Panc1 (cell line): ENCODE data around the gene GPR180. TPM values are rescaled to one million over a fixed set of nuclear protein-coding genes. Genes with fewer than 3 reads are reported as not detected.

Source experiments
- ATAC-seq: fragments of 200-7000 bp; cut with Tn5 transposase; 2 replicates; pipeline ENCODE4 v1.9.1; 2020; ENCODE audit warnings: mild to moderate bottlenecking, moderate library complexity
- BruUV-seq: library from RNA; stranded (reverse); fragments of 400-500 nt; replicated peaks from 2 replicates; lab custom pipeline; 2021; lab: Mats Ljungman, UMichigan
- CTCF ChIA-PET: fragments of 300-600 bp; sonication (Branson Sonifier 250); formaldehyde crosslinking; loops from one replicate; lab custom pipeline; 2022; ENCODE audit warnings: antibody characterized with exemption; lab: Charles Lee
- POLR2A ChIA-PET: fragments of 300-600 bp; sonication (Branson Sonifier 250); formaldehyde crosslinking; loops from one replicate; lab custom pipeline; 2022; ENCODE audit warnings: antibody characterized with exemption; lab: Charles Lee
- DNase-seq: peaks from one replicate; pipeline ENCODE4 v3.0.0-alpha.2; 2010; ENCODE audit warnings: low read depth, low spot score
- H3K27ac ChIP-seq: 2 replicates; pipeline ENCODE4 v1.5.1; 2011; ENCODE audit warnings: mild to moderate bottlenecking, low read length, inconsistent platforms
- H3K27me3 ChIP-seq: fragments of 200-500 bp; sonication (Bioruptor generic); 2 replicates; pipeline ENCODE4 v1.6.0; 2014; ENCODE audit warnings: low read length, inconsistent platforms; ENCODE audit not compliant: control insufficient read depth, insufficient read depth
- H3K36me3 ChIP-seq: fragments of 200-500 bp; sonication (Bioruptor generic); 2 replicates; pipeline ENCODE4 v1.5.1; 2014; ENCODE audit warnings: inconsistent platforms, mild to moderate bottlenecking, low read length, moderate library complexity; ENCODE audit not compliant: control insufficient read depth, insufficient read depth
- H3K4me1 ChIP-seq: 2 replicates; pipeline ENCODE4 v1.5.1; 2011; ENCODE audit warnings: inconsistent platforms, mild to moderate bottlenecking, low read length, moderate library complexity; ENCODE audit not compliant: control insufficient read depth, insufficient read depth
- H3K4me3 ChIP-seq, 2 experiments: 2 replicates each; pipeline ENCODE4 v1.5.1; 2011 to 2012; ENCODE audit warnings: low read depth in 2 of 2, low read length in 2 of 2, mild to moderate bottlenecking in 2 of 2, inconsistent platforms in 1 of 2, moderate library complexity in 1 of 2
- H3K9me3 ChIP-seq: fragments of 200-500 bp; sonication (Bioruptor generic); 2 replicates; pipeline ENCODE4 v1.5.1; 2014; ENCODE audit warnings: low read depth, mild to moderate bottlenecking, inconsistent platforms, low read length, moderate library complexity; ENCODE audit not compliant: control insufficient read depth, insufficient read depth
- POLR2AphosphoS5 ChIP-seq: IDR thresholded peaks from 2 replicates; pipeline ENCODE4 v1.6.1; 2012; ENCODE audit warnings: mild to moderate bottlenecking, low read depth, low read length, moderate library complexity
- REST ChIP-seq, 2 experiments: IDR thresholded peaks; 2 replicates each; pipeline ENCODE4 v1.6.1; 2011 to 2012; ENCODE audit warnings: low read depth in 2 of 2, control low read depth in 1 of 2, low read length in 1 of 2, mild to moderate bottlenecking in 1 of 2, moderate library complexity in 1 of 2; ENCODE audit not compliant: insufficient read depth in 1 of 2
- SIN3A ChIP-seq: IDR thresholded peaks from 2 replicates; pipeline ENCODE4 v1.6.1; 2012; ENCODE audit warnings: low read depth, mild to moderate bottlenecking, low read length, moderate library complexity, borderline replicate concordance; ENCODE audit not compliant: insufficient read depth
- TCF7L2 ChIP-seq: IDR thresholded peaks from 2 replicates; pipeline ENCODE4 v1.6.1; 2011; ENCODE audit warnings: mild to moderate bottlenecking, low read depth, low read length, inconsistent platforms
- in situ Hi-C: cut with HindIII; loops from 2 replicates; pipeline ENCODE4 v1.10.0; 2016; ENCODE audit warnings: low sequenced_read_pairs, low pct_unique_long_range_greater_than_20kb
- intact Hi-C: fragments of 100-400 bp; cut with micrococcal nuclease; formaldehyde crosslinking; loops from one replicate; pipeline ENCODE4 v1.10.0; 2022; ENCODE audit not compliant: unreplicated experiment
- total RNA-seq: library from RNA; stranded (reverse); gene quantifications from one replicate; pipeline ENCODE4 v1.2.1, GENCODE V29; 2021; ENCODE audit not compliant: unreplicated experiment
- TF ChIP-seq, protein P1 (sequence below): fragments of 450-650 bp; IDR thresholded peaks from 2 replicates; pipeline ENCODE4 v1.5.1; 2017; ENCODE audit warnings: mild to moderate bottlenecking

The GPR180 gene
- total RNA-seq, 1 experiment from 2014 or later: 7.1 TPM

GRCh38 chr13:94656766-94657165 lies 55.1 kb downstream of the GPR180 start:
- no TSS peak for BruUV-seq
- intact Hi-C loops (no loop called here), in situ Hi-C loops (no loop called here)
- Histone ChIP-seq H3K4me3 (no peak overlapping the region), H3K9me3 (no peaks in the 10 kb centered on the region), H3K4me1 (no peaks in the 10 kb centered on the region), H3K27me3 (no peaks in the 10 kb centered on the region), H3K36me3 (no peaks in the 10 kb centered on the region), H3K27ac (no peak overlapping the region)
- ChIA-PET CTCF (no interaction called here), POLR2A (interaction anchor here (0.7 kb wide), 1 partner anchor 388 kb away, joined by 8 read pairs; no protein-coding TSS in a partner anchor)
- TF ChIP-seq POLR2AphosphoS5 (no peak), SIN3A (no peak), TCF7L2 (no peak), REST (IDR thresholded peaks at IDR 0.05; ENCODE audit: insufficient read depth in 1 of 2, low read depth in 2 of 2, low read length in 1 of 2) (no peak)
- TF ChIP-seq, protein P1, sequence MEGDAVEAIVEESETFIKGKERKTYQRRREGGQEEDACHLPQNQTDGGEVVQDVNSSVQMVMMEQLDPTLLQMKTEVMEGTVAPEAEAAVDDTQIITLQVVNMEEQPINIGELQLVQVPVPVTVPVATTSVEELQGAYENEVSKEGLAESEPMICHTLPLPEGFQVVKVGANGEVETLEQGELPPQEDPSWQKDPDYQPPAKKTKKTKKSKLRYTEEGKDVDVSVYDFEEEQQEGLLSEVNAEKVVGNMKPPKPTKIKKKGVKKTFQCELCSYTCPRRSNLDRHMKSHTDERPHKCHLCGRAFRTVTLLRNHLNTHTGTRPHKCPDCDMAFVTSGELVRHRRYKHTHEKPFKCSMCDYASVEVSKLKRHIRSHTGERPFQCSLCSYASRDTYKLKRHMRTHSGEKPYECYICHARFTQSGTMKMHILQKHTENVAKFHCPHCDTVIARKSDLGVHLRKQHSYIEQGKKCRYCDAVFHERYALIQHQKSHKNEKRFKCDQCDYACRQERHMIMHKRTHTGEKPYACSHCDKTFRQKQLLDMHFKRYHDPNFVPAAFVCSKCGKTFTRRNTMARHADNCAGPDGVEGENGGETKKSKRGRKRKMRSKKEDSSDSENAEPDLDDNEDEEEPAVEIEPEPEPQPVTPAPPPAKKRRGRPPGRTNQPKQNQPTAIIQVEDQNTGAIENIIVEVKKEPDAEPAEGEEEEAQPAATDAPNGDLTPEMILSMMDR: no peak
- DNase-seq: no peak
- ATAC-seq: no peak; the same call in 1 of the 2 replicates

- in situ Hi-C loops (no loop called here), intact Hi-C loops (no loop called here)
- H3K4me1 ChIP-seq: no peaks in the 10 kb centered on the region
- no peaks in the 10 kb centered on the region for H3K9me3 ChIP-seq
- no peaks in the 10 kb centered on the region for H3K27me3 ChIP-seq
- H3K27ac ChIP-seq: no peak overlapping the region
- no peaks in the 10 kb centered on the region for H3K36me3 ChIP-seq
- TF ChIP-seq, protein P1: no peak
- TF ChIP-seq REST (IDR thresholded peaks at IDR 0.05; ENCODE audit: insufficient read depth in 1 of 2, low read depth in 2 of 2, low read length in 1 of 2) (no peak), POLR2AphosphoS5 (no peak), SIN3A (no peak), TCF7L2 (no peak)
- no peak for ATAC-seq
- POLR2A ChIA-PET: interaction anchor here (0.7 kb wide), 1 partner anchor 388 kb away, joined by 8 read pairs; no protein-coding TSS in a partner anchor
- CTCF ChIA-PET: no interaction called here
- BruUV-seq: no TSS peak
- no peak overlapping the region for H3K4me3 ChIP-seq
- DNase-seq: no peak
Measured at GRCh38 chr13:94657167-94657566, 55.5 kb downstream of the GPR180 start.
